ENCODE data around the gene CPSF7.

Gene CPSF7

GRCh38 chr11:61453695-61454094 is 23.9 kb upstream of the CPSF7 start:
- DNase-seq (ENCODE audit: extremely low read depth, low read depth) = no peak
- no peak for TF ChIP-seq CTCF (IDR thresholded peaks at IDR 0.05; ENCODE audit: low read depth, low read length)

GRCh38 chr11:61452825-61453224 is 23.1 kb upstream of the CPSF7 start:
- DNase-seq (ENCODE audit: extremely low read depth, low read depth) = no peak
- TF ChIP-seq CTCF (IDR thresholded peaks at IDR 0.05; ENCODE audit: low read depth, low read length) = no peak

GRCh38 chr11:61448552-61448927 is 18.8 kb upstream of the CPSF7 start:
- no peak for TF ChIP-seq CTCF (IDR thresholded peaks at IDR 0.05; ENCODE audit: low read depth, low read length)
- no peak for DNase-seq (ENCODE audit: extremely low read depth, low read depth)

GRCh38 chr11:61447601-61448551 is 18.1 kb upstream of the CPSF7 start:
- DNase-seq (ENCODE audit: extremely low read depth, low read depth) = no peak
- no peak for TF ChIP-seq CTCF (IDR thresholded peaks at IDR 0.05; ENCODE audit: low read depth, low read length)

GRCh38 chr11:61446211-61446651 is 16.5 kb upstream of the CPSF7 start:
- TF ChIP-seq CTCF (IDR thresholded peaks at IDR 0.05; ENCODE audit: low read depth, low read length) = peak; percentile 95
- peak; percentile 89 for DNase-seq (ENCODE audit: extremely low read depth, low read depth)

GRCh38 chr11:61445516-61445915 is 15.7 kb upstream of the CPSF7 start:
- TF ChIP-seq CTCF (IDR thresholded peaks at IDR 0.05; ENCODE audit: low read depth, low read length) = no peak
- DNase-seq (ENCODE audit: extremely low read depth, low read depth) = no peak

GRCh38 chr11:61442616-61443015 is 12.8 kb upstream of the CPSF7 start:
- no peak for TF ChIP-seq CTCF (IDR thresholded peaks at IDR 0.05; ENCODE audit: low read depth, low read length)
- no peak for DNase-seq (ENCODE audit: extremely low read depth, low read depth)

Data from AG09319 (cell line).